BLaER1 (cell line): ENCODE results near the gene CCT5.
"Not testable (repeated sequence)": the region's sequence is repeated elsewhere in the genome, so short reads cannot be mapped to it uniquely, and the experiment has no call there.

ENCODE experiments used
- H3K27ac ChIP-seq: shearing (Covaris generic); formaldehyde crosslinking; 2 replicates; pipeline ENCODE4 v1.8.1; 2022
- H3K27me3 ChIP-seq: shearing (Covaris generic); formaldehyde crosslinking; 2 replicates; pipeline ENCODE4 v1.8.1; 2022
- H3K36me3 ChIP-seq: shearing (Covaris generic); formaldehyde crosslinking; 2 replicates; pipeline ENCODE4 v1.8.1; 2022
- H3K4me1 ChIP-seq: shearing (Covaris generic); formaldehyde crosslinking; 2 replicates; pipeline ENCODE4 v1.8.1; 2022
- H3K4me2 ChIP-seq: shearing (Covaris generic); formaldehyde crosslinking; 2 replicates; pipeline ENCODE4 v1.8.1; 2022
- H3K4me3 ChIP-seq: shearing (Covaris generic); formaldehyde crosslinking; 2 replicates; pipeline ENCODE4 v1.8.1; 2022
- H3K9ac ChIP-seq: shearing (Covaris generic); formaldehyde crosslinking; 2 replicates; pipeline ENCODE4 v1.8.1; 2022
- H3K9me3 ChIP-seq: shearing (Covaris generic); formaldehyde crosslinking; 2 replicates; pipeline ENCODE4 v1.8.1; 2022
- H4K20me1 ChIP-seq: shearing (Covaris generic); formaldehyde crosslinking; 2 replicates; pipeline ENCODE4 v1.8.1; 2022
- Cebpa-rat ChIP-seq: shearing (Covaris generic); IDR thresholded peaks from 2 replicates; pipeline ENCODE4 v1.8.1; 2022

Gene CCT5

DNA sequence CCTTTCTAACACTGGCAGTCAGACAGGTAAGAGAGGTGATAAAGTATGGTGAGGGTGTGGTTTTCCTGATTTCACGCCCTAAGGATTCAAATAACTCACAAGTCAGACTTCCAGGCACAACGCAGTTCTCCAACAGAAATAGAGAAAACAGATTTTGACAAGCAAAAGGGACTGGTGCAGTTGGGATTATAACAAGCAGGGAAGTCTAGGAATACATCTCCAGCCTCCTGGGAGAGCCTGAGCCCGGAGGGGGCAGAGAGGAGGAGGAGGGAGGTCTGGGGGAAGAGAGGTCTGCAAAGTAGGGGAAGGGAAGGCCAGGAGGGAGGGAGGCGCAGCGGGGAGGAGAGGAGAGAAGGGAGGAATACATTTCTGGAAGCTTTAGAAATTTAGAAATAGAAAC, 56.0 kb downstream of the CCT5 start:
- no peak overlapping the region for H3K4me2 ChIP-seq

DNA sequence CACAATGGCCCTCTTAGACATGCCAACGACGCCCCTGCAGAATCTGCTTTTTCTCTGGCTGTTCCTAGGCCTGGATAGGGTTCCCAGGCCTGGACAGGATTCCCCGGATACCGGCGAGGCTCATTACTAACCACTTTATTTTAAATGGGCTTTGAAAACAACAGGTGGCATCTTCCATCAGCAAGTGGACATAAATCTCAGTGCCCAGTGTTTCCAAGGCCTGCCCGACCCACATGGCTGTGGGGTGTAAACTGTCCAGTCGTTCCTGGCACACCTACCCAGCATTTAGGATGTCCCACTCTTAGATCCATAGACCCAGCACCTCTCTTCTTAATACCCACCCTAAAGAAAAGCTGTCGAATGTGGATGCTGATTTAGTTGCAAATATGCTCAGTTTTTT, 56.7 kb downstream of the CCT5 start:
- Histone ChIP-seq H3K4me1 (no peaks in the 10 kb centered on the region), H3K27me3 (peaks cover 30% of the 10 kb centered on the region), H3K9ac (no peak overlapping the region), H3K9me3 (peaks cover 6% of the 10 kb centered on the region; the same call in 1 of the 2 replicates), H4K20me1 (no peaks in the 10 kb centered on the region), H3K36me3 (no peaks in the 10 kb centered on the region), H3K4me3 (no peak overlapping the region), H3K4me2 (no peak overlapping the region), H3K27ac (no peak overlapping the region)
- no peak for TF ChIP-seq Cebpa-rat

More for the DNA sequence above, 56.0 kb downstream of the CCT5 start:
- no peak overlapping the region for H3K4me3 ChIP-seq
- H3K9me3 ChIP-seq = peaks cover 6% of the 10 kb centered on the region; the same call in 1 of the 2 replicates
- H3K27me3 ChIP-seq = peaks cover 30% of the 10 kb centered on the region
- H3K9ac ChIP-seq = no peak overlapping the region
- no peak overlapping the region for H3K27ac ChIP-seq
- H3K36me3 ChIP-seq = no peaks in the 10 kb centered on the region
- no peaks in the 10 kb centered on the region for H4K20me1 ChIP-seq
- no peaks in the 10 kb centered on the region for H3K4me1 ChIP-seq
- no peak for TF ChIP-seq Cebpa-rat

DNA sequence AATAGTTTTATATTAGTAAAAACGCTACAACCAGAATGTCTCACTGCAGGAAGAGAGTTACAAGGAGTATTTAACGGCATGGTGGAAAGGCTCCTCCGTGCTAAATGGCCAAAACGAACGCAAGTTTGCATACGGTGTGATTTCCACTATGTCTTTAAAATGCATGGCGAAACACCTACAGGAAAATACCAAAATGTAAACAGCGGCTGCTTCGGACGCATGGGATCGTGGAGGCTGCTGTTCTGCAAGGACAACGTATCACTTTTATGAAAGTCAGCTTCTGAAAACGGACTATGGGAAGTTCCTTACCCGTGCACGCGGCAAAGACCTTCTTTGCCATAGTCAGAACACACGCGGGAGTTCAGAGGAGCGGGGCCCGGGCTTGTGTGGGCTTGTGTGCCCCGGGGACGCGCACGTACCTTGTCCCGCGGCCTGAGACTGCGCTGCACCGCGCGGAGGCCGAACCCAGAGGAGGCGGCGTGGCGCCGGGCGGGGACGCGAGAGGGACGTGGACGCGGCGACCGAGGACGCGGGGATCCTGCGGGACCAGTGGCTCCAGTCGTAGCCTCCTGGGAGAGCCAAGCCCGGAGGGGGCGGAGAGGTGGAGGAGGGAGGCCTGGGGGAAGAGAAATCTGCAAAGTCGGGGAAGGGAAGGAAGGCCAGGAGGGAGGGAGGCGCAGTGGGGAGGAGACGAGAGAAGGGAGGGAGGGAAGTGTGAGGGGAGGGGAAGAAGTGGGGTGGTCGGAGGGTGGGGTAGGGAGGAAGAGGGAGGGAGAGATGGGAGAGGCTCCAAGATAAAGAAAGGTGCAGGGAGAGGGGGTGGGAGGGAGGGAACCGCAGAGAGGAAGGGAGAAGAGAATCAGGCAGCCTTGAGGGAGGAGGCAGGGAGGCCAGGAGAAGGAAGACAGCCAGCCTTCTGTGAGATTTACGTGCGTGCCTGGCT, 57.4 kb downstream of the CCT5 start, which contains the start of gene CMBL:
TSS of gene CMBL (minus strand) at position 697 of the 943 bp plus-strand sequence. CDS start 17,140 bp downstream, outside the sequence.
- peaks cover 6% of the 10 kb centered on the region; the same call in 1 of the 2 replicates for H3K9me3 ChIP-seq
- H3K27me3 ChIP-seq = peaks cover 30% of the 10 kb centered on the region
- no peaks in the 10 kb centered on the region for H4K20me1 ChIP-seq
- no peaks in the 10 kb centered on the region for H3K4me1 ChIP-seq
- H3K9ac ChIP-seq = no peak within 1 kb of the TSS
- no peak for TF ChIP-seq Cebpa-rat
- no peak within 1 kb of the TSS for H3K4me3 ChIP-seq
- H3K27ac ChIP-seq = no peak within 1 kb of the TSS
- H3K4me2 ChIP-seq = no peak within 1 kb of the TSS
- no peaks in the 10 kb centered on the region for H3K36me3 ChIP-seq

DNA sequence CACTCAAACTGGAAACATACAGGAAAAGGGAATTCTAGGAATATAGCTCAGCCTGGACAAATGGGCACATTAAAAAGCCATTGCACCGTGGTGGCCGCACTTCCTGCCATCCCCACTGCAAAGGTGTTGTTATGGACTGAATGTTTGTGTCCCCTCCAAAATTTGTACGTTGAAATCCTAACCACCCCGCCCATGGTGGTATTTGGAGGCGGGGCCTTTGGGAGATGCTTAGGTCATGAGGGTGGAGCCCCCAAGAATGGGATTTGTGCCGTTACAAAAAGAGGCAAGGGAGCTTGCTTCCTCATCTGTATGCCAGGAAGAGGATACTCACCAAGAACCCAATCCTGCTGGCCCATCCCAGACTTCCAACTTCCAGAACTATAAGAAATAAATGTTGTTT, 58.8 kb downstream of the CCT5 start:
- Histone ChIP-seq H3K9ac (no peak overlapping the region), H3K4me1 (no peaks in the 10 kb centered on the region), H3K36me3 (no peaks in the 10 kb centered on the region), H3K27ac (no peak overlapping the region), H4K20me1 (no peaks in the 10 kb centered on the region), H3K9me3 (peaks cover 6% of the 10 kb centered on the region; the same call in 1 of the 2 replicates), H3K4me3 (no peak overlapping the region), H3K27me3 (peaks cover 30% of the 10 kb centered on the region), H3K4me2 (no peak overlapping the region)
- TF ChIP-seq Cebpa-rat = no peak

DNA sequence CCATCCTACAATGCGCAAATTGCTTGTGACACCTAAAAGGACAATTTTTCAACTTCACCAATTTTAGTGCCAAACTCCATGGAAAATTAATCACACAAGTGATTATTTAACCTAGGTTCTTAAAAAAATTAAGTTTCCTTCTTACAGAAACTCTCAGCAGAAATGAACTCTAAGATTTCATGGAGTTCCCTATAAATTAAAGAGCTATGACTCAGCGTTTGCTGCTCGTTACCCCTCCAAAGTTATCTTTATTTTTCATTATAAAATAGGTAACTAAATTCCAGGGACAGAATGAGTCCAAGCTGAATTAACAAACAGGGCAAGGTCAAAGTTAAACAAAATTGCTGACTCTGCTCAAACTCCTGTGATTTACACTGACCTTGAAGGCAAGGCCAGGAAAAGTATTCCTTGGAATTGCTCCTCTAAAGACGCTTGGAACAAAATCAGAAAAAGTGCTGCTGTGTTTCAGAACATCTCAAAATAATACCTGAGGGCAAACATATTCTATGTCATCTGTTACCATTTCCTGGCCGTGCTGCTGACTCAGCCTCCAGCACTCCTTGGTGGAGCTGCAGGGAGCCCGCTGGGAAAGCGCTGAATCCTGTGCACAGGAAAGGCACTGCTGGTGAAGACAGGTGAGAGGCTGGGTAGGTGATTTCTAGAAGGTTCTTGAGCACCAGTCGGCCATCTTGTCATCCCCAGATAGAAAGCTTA, 60.1 kb downstream of the CCT5 start:
- H3K4me2 ChIP-seq = no peak overlapping the region
- H3K4me1 ChIP-seq = no peaks in the 10 kb centered on the region
- no peaks in the 10 kb centered on the region for H4K20me1 ChIP-seq
- H3K36me3 ChIP-seq = no peaks in the 10 kb centered on the region
- TF ChIP-seq Cebpa-rat = no peak
- no peak overlapping the region for H3K27ac ChIP-seq
- H3K9ac ChIP-seq = no peak overlapping the region
- peaks cover 30% of the 10 kb centered on the region for H3K27me3 ChIP-seq
- H3K9me3 ChIP-seq = peaks cover 6% of the 10 kb centered on the region; the same call in 1 of the 2 replicates
- no peak overlapping the region for H3K4me3 ChIP-seq

DNA sequence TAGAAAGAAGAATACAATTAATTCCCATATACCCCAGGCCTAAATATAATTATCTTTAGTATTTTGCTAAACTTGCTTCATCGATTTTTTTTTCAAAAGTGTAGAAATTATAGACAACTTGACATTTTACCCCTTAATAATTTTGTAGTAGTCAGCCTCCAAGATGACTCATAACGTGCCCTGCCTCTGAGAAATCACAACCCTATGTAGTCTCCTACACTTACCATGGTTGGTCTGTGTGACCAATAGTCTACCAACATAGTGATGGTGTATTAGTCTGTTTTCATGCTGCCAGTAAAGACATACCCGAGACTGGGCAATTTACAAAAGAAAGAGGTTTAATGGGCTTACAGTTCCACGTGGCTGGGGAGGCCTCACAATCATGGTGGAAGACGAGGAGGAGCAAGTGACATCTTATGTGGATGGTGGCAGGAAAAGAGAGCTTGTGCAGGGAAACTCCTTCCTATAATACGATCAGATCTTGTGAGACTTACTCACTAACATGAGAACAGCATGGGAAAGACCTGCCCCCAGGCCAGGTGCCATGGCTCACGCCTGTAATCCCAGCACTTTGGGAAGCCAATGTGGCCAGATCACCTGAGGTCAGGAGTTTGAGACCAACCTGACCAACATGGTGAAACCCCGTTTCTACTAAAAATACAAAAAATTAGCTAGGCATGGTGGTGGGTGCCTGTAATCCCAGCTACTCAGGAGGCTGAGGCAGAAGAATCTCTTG, 60.9 kb downstream of the CCT5 start:
- H3K27ac ChIP-seq, H4K20me1 ChIP-seq, H3K4me3 ChIP-seq, H3K36me3 ChIP-seq, H3K4me2 ChIP-seq, H3K9ac ChIP-seq, H3K9me3 ChIP-seq, H3K4me1 ChIP-seq: not testable (repeated sequence)
- peaks cover 29% of the 10 kb centered on the region for H3K27me3 ChIP-seq

DNA sequence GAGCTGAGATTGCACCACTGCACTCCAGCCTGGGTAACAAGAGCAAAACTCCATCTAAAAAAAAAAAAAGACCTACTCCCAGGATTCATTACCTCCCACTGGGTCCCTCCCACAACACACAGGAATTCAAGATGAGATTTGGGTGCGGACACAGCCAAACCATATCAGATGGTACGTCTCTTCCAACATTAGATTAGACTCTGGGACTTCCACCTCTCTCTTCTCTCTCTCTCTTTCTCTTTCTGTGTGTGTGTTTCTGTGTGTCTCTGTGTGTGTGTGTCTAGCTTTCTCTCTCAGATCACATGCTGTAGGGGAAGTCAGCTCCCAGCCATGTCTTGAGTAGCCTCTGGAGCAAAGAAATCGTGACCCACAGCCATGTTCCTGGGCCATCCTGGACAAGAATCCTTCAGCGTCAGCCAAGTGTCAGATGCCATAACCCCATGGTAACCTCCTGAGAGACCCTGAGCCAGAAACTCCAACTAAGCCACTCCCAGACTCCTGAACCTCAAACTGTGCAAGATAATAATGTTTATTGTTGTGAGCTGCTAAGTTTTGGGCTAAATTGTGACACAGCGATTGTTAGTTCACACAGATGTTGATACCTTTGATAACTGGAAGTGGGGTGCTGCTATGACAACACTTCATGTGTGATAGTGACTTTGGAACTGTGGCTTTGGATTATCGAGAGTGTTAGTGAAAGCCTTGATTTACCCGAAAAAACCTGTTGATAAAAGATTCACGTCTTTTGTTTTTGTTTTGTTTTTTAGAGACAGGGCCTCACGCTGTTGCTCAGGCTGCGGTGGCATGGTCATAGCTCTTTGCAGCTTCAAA, 61.7 kb downstream of the CCT5 start:
- Histone ChIP-seq H3K4me1 (no peaks in the 10 kb centered on the region), H3K36me3 (no peaks in the 10 kb centered on the region), H3K27ac (no peak overlapping the region), H3K9me3 (peaks cover 12% of the 10 kb centered on the region; the same call in 1 of the 2 replicates), H3K27me3 (peaks cover 21% of the 10 kb centered on the region), H3K9ac (no peak overlapping the region), H3K4me3 (no peak overlapping the region), H3K4me2 (no peak overlapping the region), H4K20me1 (no peaks in the 10 kb centered on the region)
- no peak for TF ChIP-seq Cebpa-rat

DNA sequence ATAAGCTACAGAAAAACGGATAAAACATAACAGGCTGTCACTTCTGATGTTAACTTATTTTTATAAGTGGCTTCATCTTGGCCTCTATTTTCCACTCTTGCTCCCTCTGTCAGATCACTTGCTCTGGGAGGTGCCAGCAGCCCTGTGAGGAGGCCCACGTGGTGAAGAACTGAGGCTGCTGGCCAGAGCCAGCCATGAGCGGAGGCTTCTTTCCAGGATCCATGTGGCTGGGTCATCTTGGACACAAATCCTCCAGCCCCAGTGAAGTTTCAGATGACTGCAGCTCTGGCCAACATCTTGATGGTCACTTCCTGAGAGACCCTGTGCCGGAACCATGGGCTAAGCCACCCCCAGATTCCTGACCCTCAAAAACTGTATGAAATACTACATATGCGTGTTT, 65.1 kb downstream of the CCT5 start:
- no peak overlapping the region for H3K4me3 ChIP-seq
- H3K9me3 ChIP-seq = 0 out of 2 replicates have a peak, but pooled peaks cover 6% of the 10 kb centered on the region
- H3K27ac ChIP-seq = no peak overlapping the region
- no peaks in the 10 kb centered on the region for H3K36me3 ChIP-seq
- TF ChIP-seq Cebpa-rat = no peak
- H3K4me2 ChIP-seq = no peak overlapping the region
- no peaks in the 10 kb centered on the region for H3K4me1 ChIP-seq
- no peaks in the 10 kb centered on the region for H4K20me1 ChIP-seq
- H3K27me3 ChIP-seq = no peaks in the 10 kb centered on the region
- H3K9ac ChIP-seq = no peak overlapping the region
